GM12872 (cell line): ENCODE measurements around the gene MAN1A1.

Experiments used
- CTCF ChIP-seq: IDR thresholded peaks from 3 replicates; pipeline ENCODE4 v1.5.1; 2011; ENCODE audit warnings: low read depth, mild to moderate bottlenecking, low read length, moderate library complexity; ENCODE audit not compliant: insufficient read depth

MAN1A1 gene

GRCh38 chr6:119283979-119284545 lies 65.5 kb downstream of the MAN1A1 start:
- no peak for TF ChIP-seq CTCF

GRCh38 chr6:119283214-119283613 lies 66.3 kb downstream of the MAN1A1 start:
- no peak for TF ChIP-seq CTCF

GRCh38 chr6:119280668-119281067 lies 68.9 kb downstream of the MAN1A1 start:
- TF ChIP-seq CTCF = no peak

GRCh38 chr6:119280080-119280479 lies 69.5 kb downstream of the MAN1A1 start:
- TF ChIP-seq CTCF = no peak

GRCh38 chr6:119278625-119279024 lies 70.9 kb downstream of the MAN1A1 start:
- TF ChIP-seq CTCF = no peak

- no peak for TF ChIP-seq CTCF
Observed at GRCh38 chr6:119277052-119277451, 72.5 kb downstream of the MAN1A1 start.

- no peak for TF ChIP-seq CTCF
Observed at GRCh38 chr6:119276211-119276610, 73.3 kb downstream of the MAN1A1 start.
